Endothelial cell of umbilical vein (primary cell): ENCODE measurements around the gene SHCBP1L. TPM values are rescaled to one million over a fixed set of nuclear protein-coding genes. Genes with fewer than 3 reads are reported as not detected.

Source experiments
- BruUV-seq: library from RNA; stranded (reverse); fragments of 400-500 nt; replicated peaks from 2 replicates; lab custom pipeline; 2021; lab: Mats Ljungman, UMichigan
- CTCF ChIA-PET: fragments of 300-600, 350-600 bp; sonication (Branson Sonifier 250); formaldehyde crosslinking; loops from one replicate; lab custom pipeline; 2021; ENCODE audit warnings: antibody characterized with exemption, inconsistent platforms; lab: Charles Lee
- POLR2A ChIA-PET: fragments of 300-600, 350-600 bp; sonication (Branson Sonifier 250); formaldehyde crosslinking; loops from one replicate; lab custom pipeline; 2021; ENCODE audit warnings: antibody characterized with exemption, inconsistent platforms; lab: Charles Lee
- DNase-seq: peaks from one replicate; pipeline ENCODE4 v3.0.0-alpha.2; 2011; ENCODE audit warnings: low read depth, low spot score
- FAIRE-seq: peaks from 2 replicates; lab custom pipeline; 2011; peaks lifted over from hg19 to GRCh38; lab: Jason Lieb, UNC
- H2AFZ ChIP-seq: 2 replicates; pipeline ENCODE4 v1.6.0; 2012; ENCODE audit warnings: low read depth, low read length, control low read depth, inconsistent platforms
- H3K27ac ChIP-seq: 2 replicates; pipeline ENCODE4 v1.5.1; 2011; ENCODE audit warnings: low read depth, mild to moderate bottlenecking, control low read depth, low read length, moderate library complexity; ENCODE audit not compliant: insufficient read depth
- H3K27me3 ChIP-seq, 2 experiments: 2 replicates each; pipeline versions ENCODE4 v1.6.0 to v1.6.1; 2011; ENCODE audit warnings: low read length in 2 of 2, mixed read lengths in 1 of 2; ENCODE audit not compliant: control insufficient read depth in 2 of 2, insufficient read depth in 2 of 2
- H3K36me3 ChIP-seq, 2 experiments: 2 replicates in 1 of 2; 3 replicates in 1 of 2; pipeline ENCODE4 v1.5.1; 2011; ENCODE audit warnings: low read length in 2 of 2, mild to moderate bottlenecking in 1 of 2, moderate library complexity in 1 of 2; ENCODE audit not compliant: control insufficient read depth in 2 of 2, insufficient read depth in 2 of 2; ENCODE audit errors: extremely low read depth in 1 of 2
- H3K4me1 ChIP-seq: 3 replicates; pipeline ENCODE4 v1.5.1; 2011; ENCODE audit warnings: mild to moderate bottlenecking, low read length; ENCODE audit not compliant: control insufficient read depth, insufficient read depth; ENCODE audit errors: extremely low read depth
- H3K4me2 ChIP-seq: 2 replicates; pipeline ENCODE4 v1.6.1; 2011; ENCODE audit warnings: low read length, control low read depth, mixed read lengths; ENCODE audit not compliant: insufficient read depth
- H3K4me3 ChIP-seq, 3 experiments: fragments of 200-600 bp in 1 of 3; sonication (generic), shearing (Covaris generic) in 1 of 3; replicated peaks in 1 of 3; 2 replicates each; pipeline ENCODE4 v1.5.1; 2011 to 2016; ENCODE audit warnings: control low read depth in 3 of 3, low read length in 3 of 3, mild to moderate bottlenecking in 2 of 3, inconsistent platforms in 1 of 3, low read depth in 1 of 3, moderate library complexity in 1 of 3; ENCODE audit not compliant: insufficient read depth in 1 of 3
- H3K79me2 ChIP-seq: 2 replicates; pipeline ENCODE4 v1.6.0; 2012; ENCODE audit warnings: low read length, inconsistent platforms; ENCODE audit not compliant: control insufficient read depth, insufficient read depth
- H3K9ac ChIP-seq: replicated peaks from 2 replicates; pipeline ENCODE3; 2011; ENCODE audit warnings: low read length, control low read depth; ENCODE audit not compliant: insufficient read depth; ENCODE audit errors: extremely low read depth
- H3K9me1 ChIP-seq: replicated peaks from 3 replicates; pipeline ENCODE4 v1.6.0; 2011; ENCODE audit warnings: mild to moderate bottlenecking, low read length; ENCODE audit not compliant: control insufficient read depth, insufficient read depth; ENCODE audit errors: extremely low read depth
- H3K9me3 ChIP-seq: replicated peaks from 2 replicates; pipeline ENCODE4 v1.5.1; 2012; ENCODE audit warnings: low read length, inconsistent platforms; ENCODE audit not compliant: control insufficient read depth, insufficient read depth
- H4K20me1 ChIP-seq: replicated peaks from 2 replicates; pipeline ENCODE3; 2011; ENCODE audit warnings: mild to moderate bottlenecking, low read length; ENCODE audit not compliant: control insufficient read depth, insufficient read depth; ENCODE audit errors: extremely low read depth
- EZH2 ChIP-seq: IDR thresholded peaks from 2 replicates; pipeline ENCODE4 v1.6.1; 2012; ENCODE audit warnings: borderline replicate concordance, low read depth, mild to moderate bottlenecking, moderate library complexity, low read length, inconsistent platforms; ENCODE audit not compliant: severe bottlenecking
- FOS ChIP-seq: IDR thresholded peaks from 2 replicates; pipeline ENCODE4 v1.6.1; 2011; ENCODE audit warnings: mild to moderate bottlenecking, low read length, moderate library complexity, borderline replicate concordance; ENCODE audit not compliant: insufficient read depth
- JUN ChIP-seq: IDR thresholded peaks from 2 replicates; pipeline ENCODE4 v1.6.1; 2011; ENCODE audit warnings: borderline replicate concordance, low read depth; ENCODE audit not compliant: insufficient read length, insufficient read depth
- MYC ChIP-seq: IDR thresholded peaks from one replicate; pipeline ENCODE4 v1.6.1; 2011; ENCODE audit warnings: mild to moderate bottlenecking, low read depth, low read length
- POLR2A ChIP-seq: IDR thresholded peaks from 2 replicates; pipeline ENCODE4 v1.6.1; 2012; ENCODE audit warnings: low read depth, mild to moderate bottlenecking, control low read depth, low read length
- POLR2AphosphoS5 ChIP-seq: IDR thresholded peaks from 2 replicates; pipeline ENCODE4 v1.6.1; 2012; ENCODE audit warnings: low read depth, mild to moderate bottlenecking, control low read depth, low read length, moderate library complexity; ENCODE audit not compliant: insufficient read depth
- dilution Hi-C: fragments of 300-500 bp; cut with MboI; formaldehyde crosslinking; loops from one replicate; pipeline ENCODE4 v1.15.0; 2019; ENCODE audit warnings: low sequenced_read_pairs; ENCODE audit not compliant: extremely low pct_ligation_motif_present
- intact Hi-C: fragments of 100-400 bp; cut with micrococcal nuclease; formaldehyde crosslinking; loops from one replicate; pipeline ENCODE4 v1.10.0; 2022
- polyA plus RNA-seq, 4 experiments: library from polyadenylated mRNA; depleted of rRNA in 3 of 4; stranded (reverse) in 3 of 4; unstranded in 1 of 4; fragments of >200 nt; gene quantifications; 2 replicates each; pipeline versions ENCODE4 v1.2.1 to v1.2.3, GENCODE V29; 2011 to 2012; ENCODE audit warnings: missing spikeins in 1 of 4
- total RNA-seq: library from RNA; stranded (reverse); gene quantifications from 2 replicates; pipeline ENCODE4 v1.2.3, GENCODE V29; 2021
- TF ChIP-seq, protein P1 (sequence below), 2 donors: IDR thresholded peaks; 1 replicate in 1 of 2; 2 replicates in 1 of 2; pipeline ENCODE4 v1.5.1; 2011; ENCODE audit warnings: low read length in 2 of 2, mild to moderate bottlenecking in 2 of 2, moderate library complexity in 2 of 2, control low read depth in 1 of 2, inconsistent platforms in 1 of 2, low read depth in 1 of 2; ENCODE audit not compliant: insufficient read depth in 1 of 2; ENCODE audit errors: extremely low read depth in 1 of 2

SHCBP1L gene
- total and polyA plus RNA-seq, 2 donors (not counting 3 experiments of a cell fraction or from before 2014, with no cell fraction given), result not detected

DNA sequence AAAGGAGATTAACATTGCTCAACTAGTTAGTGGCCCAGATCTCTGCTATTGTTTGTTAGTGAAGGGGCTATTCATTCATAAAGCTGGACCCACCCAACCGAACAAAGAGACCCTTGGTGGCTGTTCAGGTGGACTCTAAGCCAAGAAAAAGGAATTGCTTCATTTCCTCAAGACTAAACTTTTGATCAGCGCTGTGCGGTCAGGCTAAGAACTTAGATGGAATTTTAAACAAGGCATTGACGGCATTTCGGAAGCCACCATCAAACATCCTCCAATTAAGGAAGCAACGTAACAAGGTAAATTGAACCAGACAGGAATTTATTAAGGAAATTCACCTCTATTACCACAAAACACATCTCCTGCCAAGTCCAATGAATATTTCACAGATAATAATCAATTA lies 19.9 kb upstream of the SHCBP1L start:
- H3K27me3 ChIP-seq, result no peaks in the 10 kb centered on the region
- FAIRE-seq, result no peak
- H3K9me1 ChIP-seq, result no peaks in the 10 kb centered on the region
- ChIA-PET POLR2A (no interaction called here), CTCF (no interaction called here)
- no peaks in the 10 kb centered on the region for H3K9me3 ChIP-seq
- no peak for TF ChIP-seq MYC
- no peak for TF ChIP-seq JUN
- no peak for TF ChIP-seq EZH2
- no peak for TF ChIP-seq FOS
- TF ChIP-seq POLR2A, result no peak
- TF ChIP-seq POLR2AphosphoS5, result no peak
- H3K4me1 ChIP-seq, result no peaks in the 10 kb centered on the region
- no peaks in the 10 kb centered on the region for H3K79me2 ChIP-seq
- no peak overlapping the region for H3K9ac ChIP-seq
- no TSS peak for BruUV-seq
- H3K27ac ChIP-seq, result no peak overlapping the region
- DNase-seq, result no peak
- dilution Hi-C loops, result no loop called here
- intact Hi-C loops, result no loop called here
- no peak overlapping the region for H3K4me2 ChIP-seq
- no peak overlapping the region for H2AFZ ChIP-seq
- H4K20me1 ChIP-seq, result no peaks in the 10 kb centered on the region
- no peaks in the 10 kb centered on the region for H3K36me3 ChIP-seq
- H3K4me3 ChIP-seq, result no peak overlapping the region

DNA sequence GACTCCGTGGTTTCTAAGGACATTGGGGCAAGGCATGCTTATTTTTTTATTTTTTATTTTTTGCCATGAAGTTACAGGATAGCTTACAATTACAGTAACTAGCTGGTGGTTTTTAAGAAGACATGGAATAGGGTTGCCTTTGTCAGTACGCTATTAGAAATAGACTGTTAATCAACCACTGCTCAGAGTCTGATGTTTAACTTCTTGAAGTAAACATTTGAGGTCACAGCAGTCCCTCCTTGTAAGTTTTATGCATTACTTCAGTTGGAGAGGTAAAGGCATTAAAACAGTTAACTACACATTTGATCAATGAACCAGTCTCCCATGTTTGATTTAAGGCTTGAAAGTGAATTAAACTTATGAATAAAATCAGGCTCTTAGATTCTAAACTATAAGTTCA lies 19.3 kb upstream of the SHCBP1L start:
- ChIA-PET POLR2A (no interaction called here), CTCF (interaction anchor here (2.1 kb wide), 1 partner anchor 9 kb away, joined by 11 read pairs; no protein-coding TSS in a partner anchor)
- intact Hi-C loops, result no loop called here
- Histone ChIP-seq H3K9me1 (no peaks in the 10 kb centered on the region), H3K79me2 (no peaks in the 10 kb centered on the region), H3K9me3 (no peaks in the 10 kb centered on the region), H3K4me1 (no peaks in the 10 kb centered on the region), H3K27me3 (no peaks in the 10 kb centered on the region), H3K9ac (no peak overlapping the region), H3K27ac (no peak overlapping the region), H4K20me1 (no peaks in the 10 kb centered on the region), H3K4me2 (no peak overlapping the region), H3K4me3 (no peak overlapping the region), H3K36me3 (no peaks in the 10 kb centered on the region), H2AFZ (no peak overlapping the region)
- dilution Hi-C loops, result no loop called here
- TF ChIP-seq FOS, result no peak
- no peak for TF ChIP-seq POLR2AphosphoS5
- TF ChIP-seq, protein P1, sequence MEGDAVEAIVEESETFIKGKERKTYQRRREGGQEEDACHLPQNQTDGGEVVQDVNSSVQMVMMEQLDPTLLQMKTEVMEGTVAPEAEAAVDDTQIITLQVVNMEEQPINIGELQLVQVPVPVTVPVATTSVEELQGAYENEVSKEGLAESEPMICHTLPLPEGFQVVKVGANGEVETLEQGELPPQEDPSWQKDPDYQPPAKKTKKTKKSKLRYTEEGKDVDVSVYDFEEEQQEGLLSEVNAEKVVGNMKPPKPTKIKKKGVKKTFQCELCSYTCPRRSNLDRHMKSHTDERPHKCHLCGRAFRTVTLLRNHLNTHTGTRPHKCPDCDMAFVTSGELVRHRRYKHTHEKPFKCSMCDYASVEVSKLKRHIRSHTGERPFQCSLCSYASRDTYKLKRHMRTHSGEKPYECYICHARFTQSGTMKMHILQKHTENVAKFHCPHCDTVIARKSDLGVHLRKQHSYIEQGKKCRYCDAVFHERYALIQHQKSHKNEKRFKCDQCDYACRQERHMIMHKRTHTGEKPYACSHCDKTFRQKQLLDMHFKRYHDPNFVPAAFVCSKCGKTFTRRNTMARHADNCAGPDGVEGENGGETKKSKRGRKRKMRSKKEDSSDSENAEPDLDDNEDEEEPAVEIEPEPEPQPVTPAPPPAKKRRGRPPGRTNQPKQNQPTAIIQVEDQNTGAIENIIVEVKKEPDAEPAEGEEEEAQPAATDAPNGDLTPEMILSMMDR (IDR thresholded peaks at IDR 0.05; ENCODE audit: extremely low read depth in 1 of 2, insufficient read depth in 1 of 2, low read depth in 1 of 2, low read length in 2 of 2), result no peak
- TF ChIP-seq JUN, result no peak
- no TSS peak for BruUV-seq
- FAIRE-seq (no peak), DNase-seq (no peak)
